ENCODE data around the gene MCF2L.

Gene MCF2L

GRCh38 chr13:112979406-112979902 lies 10.4 kb downstream of the MCF2L start:
- no peak for DNase-seq (ENCODE audit: low spot score)

- DNase-seq (ENCODE audit: low spot score): no peak
Measured at GRCh38 chr13:112980434-112980833, 11.4 kb downstream of the MCF2L start.

GRCh38 chr13:112981451-112981850 lies 12.4 kb downstream of the MCF2L start:
- DNase-seq (ENCODE audit: low spot score): no peak

DNA sequence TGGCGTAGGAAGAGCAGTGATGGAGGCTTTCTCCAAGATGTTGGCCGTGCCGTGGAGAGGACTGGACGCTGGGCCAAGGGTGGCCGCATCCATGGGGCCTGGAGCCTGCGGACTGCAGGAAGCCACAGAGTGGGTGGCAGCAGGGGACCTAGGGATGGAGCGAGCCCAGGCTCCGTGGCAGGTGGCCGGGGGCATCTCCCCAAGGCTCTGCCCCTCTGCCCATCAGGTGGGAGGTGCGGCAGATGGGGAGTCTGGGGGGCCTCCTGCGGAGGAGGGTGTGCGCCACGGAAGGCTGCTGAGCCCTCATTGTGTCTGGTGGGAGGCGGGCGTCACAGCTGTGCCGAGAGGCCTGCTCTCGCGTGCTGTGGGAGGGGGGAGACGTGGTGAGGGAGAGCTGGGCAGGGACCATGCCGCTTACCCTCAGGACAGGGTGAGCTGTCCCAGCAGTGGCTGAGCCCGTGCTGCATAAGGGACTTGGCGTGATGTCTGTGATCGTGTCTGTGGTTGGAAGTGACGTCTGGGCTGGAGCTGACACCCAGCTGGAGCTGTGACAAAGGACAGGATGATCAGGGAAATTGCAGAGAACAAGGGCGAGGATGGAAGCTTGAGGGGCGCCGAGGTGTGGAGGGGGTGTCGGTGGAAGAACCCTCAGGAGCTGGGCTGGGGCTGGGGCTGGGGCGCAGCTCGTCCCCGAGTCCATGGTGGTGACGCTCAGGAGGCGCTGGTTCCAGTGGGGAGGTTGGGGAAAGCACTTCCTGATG lies 13.4 kb downstream of the MCF2L start:
- no peak for DNase-seq (ENCODE audit: low spot score)

DNA sequence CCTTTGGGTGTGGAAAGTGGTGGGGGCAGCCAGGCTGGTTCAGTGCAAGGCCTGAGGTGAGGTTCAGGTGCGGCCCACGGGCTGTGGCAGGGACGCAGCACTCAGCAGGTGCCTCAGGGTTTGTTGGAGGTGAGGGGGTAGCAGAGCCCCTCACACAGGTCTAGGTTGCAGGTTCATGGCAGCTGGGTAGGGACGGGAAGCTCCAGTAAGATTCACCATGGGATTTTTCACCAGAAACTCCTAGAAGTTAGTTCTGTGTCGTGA lies 14.0 kb downstream of the MCF2L start:
- DNase-seq (ENCODE audit: low spot score): no peak

- no peak for DNase-seq (ENCODE audit: low spot score)
Measured at GRCh38 chr13:112983428-112984196, 14.6 kb downstream of the MCF2L start.

- DNase-seq (ENCODE audit: low spot score): no peak
Measured at GRCh38 chr13:112984501-112984900, 15.5 kb downstream of the MCF2L start.

- DNase-seq (ENCODE audit: low spot score): no peak
Measured at GRCh38 chr13:112984954-112985802, 16.2 kb downstream of the MCF2L start.

DNA sequence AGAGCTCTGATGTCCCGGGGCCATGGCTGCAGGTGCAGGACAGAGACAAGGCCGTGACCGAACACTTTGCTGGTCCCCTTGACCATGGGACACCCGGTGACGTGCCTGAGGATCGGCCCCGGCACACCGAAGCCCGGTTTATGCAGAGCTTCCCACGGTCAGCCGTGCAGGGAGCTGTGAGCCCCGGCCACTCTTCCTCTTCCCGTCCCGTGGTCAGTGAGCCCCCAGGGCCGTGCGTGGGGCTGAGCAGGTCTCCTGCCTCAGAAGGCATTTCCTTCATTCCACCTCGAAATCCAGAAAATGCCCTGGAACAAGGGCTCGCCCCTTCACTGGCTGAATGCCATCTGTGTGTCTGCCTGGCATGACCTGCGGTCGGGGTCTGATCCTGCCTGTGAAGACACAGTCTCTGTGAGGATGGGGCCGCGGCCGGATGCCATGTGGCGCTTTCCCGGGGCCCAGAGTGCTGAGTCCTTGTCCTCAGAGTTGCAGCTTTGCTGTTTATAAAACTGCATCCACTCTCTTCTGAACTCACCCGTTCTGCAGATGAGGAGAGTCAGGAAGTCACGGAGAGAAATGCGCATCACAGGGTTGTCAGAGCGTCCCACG lies 16.9 kb downstream of the MCF2L start:
- no peak for DNase-seq (ENCODE audit: low spot score)

GRCh38 chr13:112986470-112986869 lies 17.5 kb downstream of the MCF2L start:
- DNase-seq (ENCODE audit: low spot score): no peak

- no peak for DNase-seq (ENCODE audit: low spot score)
Measured at GRCh38 chr13:112986946-112987681, 18.1 kb downstream of the MCF2L start.

DNA sequence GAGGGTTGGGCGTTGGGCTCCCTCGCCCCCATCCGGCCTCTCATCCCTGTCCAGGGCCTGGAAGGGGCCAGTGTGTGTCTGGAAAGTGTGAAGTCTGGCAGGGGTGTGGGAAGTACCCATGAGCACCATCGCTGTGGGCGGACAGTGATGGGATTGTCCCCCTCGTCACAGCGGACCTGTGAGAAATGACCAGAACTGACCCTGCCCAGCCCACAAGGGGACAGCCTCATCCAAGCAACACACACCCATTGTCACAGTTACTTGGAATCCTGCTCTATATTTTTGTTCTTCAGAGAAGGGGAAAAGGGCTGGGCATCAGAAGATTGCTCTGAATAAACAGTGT lies 18.6 kb downstream of the MCF2L start:
- no peak for DNase-seq (ENCODE audit: low spot score)

DNA sequence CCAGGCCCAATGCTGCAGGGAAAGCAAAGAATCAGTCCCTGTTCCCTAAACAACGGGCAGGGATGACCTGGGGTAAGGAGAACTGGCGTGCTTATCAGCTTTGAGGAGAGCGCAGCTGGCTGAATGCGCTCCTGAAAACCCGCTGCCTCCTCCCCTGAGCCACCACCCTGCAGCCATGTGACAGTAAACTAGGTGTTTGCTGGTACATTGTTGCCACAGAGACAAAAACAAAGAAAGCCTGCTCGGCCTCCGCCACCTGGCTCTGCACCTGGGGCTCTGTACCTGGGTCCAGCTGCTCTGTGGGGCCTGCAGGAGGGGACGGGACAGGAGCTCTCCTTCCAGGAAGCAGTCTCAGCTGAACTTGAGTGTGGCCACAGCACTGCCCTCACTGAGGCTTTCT lies 21.8 kb downstream of the MCF2L start:
- no peak for DNase-seq (ENCODE audit: low spot score)

- DNase-seq (ENCODE audit: low spot score): no peak
Measured at GRCh38 chr13:112991609-112992008, 22.6 kb downstream of the MCF2L start.

- DNase-seq (ENCODE audit: low spot score): no peak
Measured at GRCh38 chr13:112992931-112993680, 24.1 kb downstream of the MCF2L start.

DNA sequence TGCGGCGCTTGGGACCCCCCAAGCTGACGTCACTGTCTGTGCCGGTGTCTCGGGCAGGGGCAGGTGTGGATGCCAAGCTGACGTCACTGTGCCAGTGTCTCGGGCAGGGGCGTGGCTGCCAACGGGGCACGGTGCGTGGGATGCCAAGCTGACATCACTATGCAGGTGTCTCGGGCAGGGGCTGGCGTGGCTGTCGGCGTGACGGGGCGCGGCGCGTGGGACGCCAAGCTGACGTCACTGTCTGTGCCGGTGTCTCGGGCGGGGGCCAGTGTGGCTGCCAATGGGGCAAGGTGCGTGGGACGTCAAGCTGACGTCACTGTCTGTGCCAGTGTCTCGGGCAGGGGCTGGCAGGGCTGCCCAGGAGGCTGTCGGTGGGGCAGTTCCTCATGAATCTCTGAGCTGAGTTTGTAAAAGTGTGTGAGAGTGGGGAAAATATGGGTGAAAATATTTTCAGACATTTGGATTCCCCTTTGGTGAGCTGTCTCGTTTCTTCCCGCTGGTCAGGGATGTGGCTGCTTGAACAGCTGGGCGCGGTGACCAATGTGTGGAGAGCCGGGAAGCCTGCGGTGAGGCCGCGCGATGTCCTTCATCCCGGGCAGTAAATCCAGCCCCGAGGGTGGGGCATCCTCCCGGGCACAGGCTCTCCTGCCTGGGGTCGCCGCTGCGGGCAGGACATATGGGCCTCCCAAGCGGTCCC lies 25.2 kb downstream of the MCF2L start:
- DNase-seq (ENCODE audit: low spot score): no peak

GRCh38 chr13:112994781-112995355 lies 25.9 kb downstream of the MCF2L start:
- no peak for DNase-seq (ENCODE audit: low spot score)

DNA sequence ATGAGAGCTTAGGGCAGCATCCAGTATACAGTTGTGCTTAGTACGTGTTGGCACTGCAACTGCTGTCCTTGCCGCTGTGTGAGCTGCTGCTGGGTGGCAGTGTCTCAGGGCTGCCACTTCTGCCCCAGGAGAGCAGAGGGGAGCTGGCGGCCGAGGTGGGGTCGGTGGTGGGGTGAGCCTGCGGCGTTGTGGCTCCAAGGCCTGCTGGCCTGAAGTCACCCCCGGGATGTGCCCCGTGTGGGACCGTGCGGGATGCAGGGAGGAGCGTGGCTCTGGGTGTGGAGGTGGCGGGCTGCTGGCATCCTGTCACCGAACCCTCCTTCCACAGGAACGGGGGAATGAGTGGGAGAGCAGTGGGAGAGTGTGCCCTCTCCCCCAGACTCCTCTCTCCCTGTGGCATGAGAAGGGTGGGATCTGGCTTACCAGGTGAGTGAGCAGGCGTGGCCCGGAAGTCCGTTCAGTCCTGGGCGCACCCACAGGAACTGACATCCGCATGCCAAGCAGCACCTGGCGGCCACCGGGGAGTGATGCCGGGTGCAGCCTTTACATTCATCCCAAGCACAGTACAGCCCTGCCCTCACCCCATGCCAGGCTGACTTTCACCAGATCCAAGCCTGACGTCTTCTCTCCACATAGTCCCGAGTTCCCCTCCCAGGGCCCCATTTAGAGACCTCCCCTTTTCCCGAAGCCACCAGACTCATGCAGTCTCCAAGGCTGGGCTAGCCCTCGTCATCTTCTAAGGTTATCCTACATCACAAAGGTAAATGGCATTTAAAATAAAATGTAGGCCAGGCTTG lies 26.6 kb downstream of the MCF2L start:
- DNase-seq (ENCODE audit: low spot score): no peak

DNA sequence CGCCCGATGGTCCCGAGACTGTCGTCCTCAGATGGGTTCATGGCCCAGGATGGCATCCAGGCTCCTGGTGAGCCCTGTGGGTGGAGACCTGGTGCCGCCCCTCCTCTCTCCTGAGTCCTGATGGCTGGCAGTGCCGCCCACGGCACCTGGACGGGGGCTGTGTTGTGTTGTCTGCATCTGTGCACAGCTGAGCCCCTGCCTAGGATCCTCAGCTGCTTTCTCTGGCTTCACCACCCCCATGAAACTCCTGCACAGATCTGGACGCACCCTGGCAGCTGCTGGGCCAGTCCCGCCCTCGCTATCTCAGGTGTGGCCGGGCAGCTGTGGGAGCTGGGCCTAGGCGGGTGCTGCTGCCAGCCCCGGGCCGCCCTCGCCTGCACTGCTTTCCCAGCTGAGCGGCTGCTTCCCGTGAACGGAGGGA lies 27.7 kb downstream of the MCF2L start:
- DNase-seq (ENCODE audit: low spot score): no peak

All from activated CD4-positive, alpha-beta T cell treated with anti-CD3 and anti-CD28 coated beads, Interleukin-2, Interleukin-4, amounts not matched to agents 100 ng/mL and 50 ng/mL, durations not matched to agents 16 hours and 8 hours (primary cell).